ENCODE measurements around the gene MTHFD2L. TPM values are rescaled to one million over a fixed set of nuclear protein-coding genes. Genes with fewer than 3 reads are reported as not detected.

Gene MTHFD2L
- total RNA-seq, 1 experiment from 2014 or later = 24.1 TPM

GRCh38 chr4:74168841-74169240, 10.9 kb downstream of the MTHFD2L start:
- Mint-ChIP-seq H3K27me3 (ENCODE audit: unreplicated experiment) (no peaks in the 10 kb centered on the region), H3K9me3 (ENCODE audit: low read depth, unreplicated experiment) (no peaks in the 10 kb centered on the region), H3K36me3 (ENCODE audit: insufficient read depth, unreplicated experiment) (peaks cover 10% of the 10 kb centered on the region), H3K27ac (ENCODE audit: unreplicated experiment) (no peak overlapping the region), H3K4me3 (ENCODE audit: low read depth, unreplicated experiment) (no peak overlapping the region), H3K4me1 (ENCODE audit: low read depth, unreplicated experiment) (peaks cover 21% of the 10 kb centered on the region)
- TF ChIP-seq, protein P1, sequence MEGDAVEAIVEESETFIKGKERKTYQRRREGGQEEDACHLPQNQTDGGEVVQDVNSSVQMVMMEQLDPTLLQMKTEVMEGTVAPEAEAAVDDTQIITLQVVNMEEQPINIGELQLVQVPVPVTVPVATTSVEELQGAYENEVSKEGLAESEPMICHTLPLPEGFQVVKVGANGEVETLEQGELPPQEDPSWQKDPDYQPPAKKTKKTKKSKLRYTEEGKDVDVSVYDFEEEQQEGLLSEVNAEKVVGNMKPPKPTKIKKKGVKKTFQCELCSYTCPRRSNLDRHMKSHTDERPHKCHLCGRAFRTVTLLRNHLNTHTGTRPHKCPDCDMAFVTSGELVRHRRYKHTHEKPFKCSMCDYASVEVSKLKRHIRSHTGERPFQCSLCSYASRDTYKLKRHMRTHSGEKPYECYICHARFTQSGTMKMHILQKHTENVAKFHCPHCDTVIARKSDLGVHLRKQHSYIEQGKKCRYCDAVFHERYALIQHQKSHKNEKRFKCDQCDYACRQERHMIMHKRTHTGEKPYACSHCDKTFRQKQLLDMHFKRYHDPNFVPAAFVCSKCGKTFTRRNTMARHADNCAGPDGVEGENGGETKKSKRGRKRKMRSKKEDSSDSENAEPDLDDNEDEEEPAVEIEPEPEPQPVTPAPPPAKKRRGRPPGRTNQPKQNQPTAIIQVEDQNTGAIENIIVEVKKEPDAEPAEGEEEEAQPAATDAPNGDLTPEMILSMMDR (IDR thresholded peaks at IDR 0.05; ENCODE audit: unreplicated experiment) = no peak
- CTCF ChIA-PET = no interaction called here
- BruUV-seq (replicated peaks) = no TSS peak
- intact Hi-C loops (cut with micrococcal nuclease; ENCODE audit: unreplicated experiment) = no loop called here
- no peak for DNase-seq

GRCh38 chr4:74173321-74173720, 15.4 kb downstream of the MTHFD2L start:
- no peaks in the 10 kb centered on the region for H3K27me3 Mint-ChIP-seq (ENCODE audit: unreplicated experiment)
- H3K27ac Mint-ChIP-seq (ENCODE audit: unreplicated experiment) = no peak overlapping the region
- CTCF ChIA-PET = no interaction called here
- no peak overlapping the region for H3K4me3 Mint-ChIP-seq (ENCODE audit: low read depth, unreplicated experiment)
- DNase-seq = no peak
- BruUV-seq (replicated peaks) = no TSS peak
- H3K4me1 Mint-ChIP-seq (ENCODE audit: low read depth, unreplicated experiment) = peaks cover 6% of the 10 kb centered on the region
- H3K9me3 Mint-ChIP-seq (ENCODE audit: low read depth, unreplicated experiment) = no peaks in the 10 kb centered on the region
- peaks cover under 1% of the 10 kb centered on the region for H3K36me3 Mint-ChIP-seq (ENCODE audit: insufficient read depth, unreplicated experiment)
- intact Hi-C loops (cut with micrococcal nuclease; ENCODE audit: unreplicated experiment) = no loop called here
- TF ChIP-seq, protein P1 (IDR thresholded peaks at IDR 0.05; ENCODE audit: unreplicated experiment) = no peak

- H3K9me3 Mint-ChIP-seq (ENCODE audit: low read depth, unreplicated experiment) = no peaks in the 10 kb centered on the region
- CTCF ChIA-PET = no interaction called here
Observed at GRCh38 chr4:74174421-74174820, 16.5 kb downstream of the MTHFD2L start.

GRCh38 chr4:74174941-74175340, 17.0 kb downstream of the MTHFD2L start:
- Mint-ChIP-seq H3K36me3 (ENCODE audit: insufficient read depth, unreplicated experiment) (no peaks in the 10 kb centered on the region), H3K27ac (ENCODE audit: unreplicated experiment) (no peak overlapping the region), H3K9me3 (ENCODE audit: low read depth, unreplicated experiment) (no peaks in the 10 kb centered on the region), H3K27me3 (ENCODE audit: unreplicated experiment) (no peaks in the 10 kb centered on the region), H3K4me1 (ENCODE audit: low read depth, unreplicated experiment) (no peaks in the 10 kb centered on the region), H3K4me3 (ENCODE audit: low read depth, unreplicated experiment) (no peak overlapping the region)
- no peak for DNase-seq
- TF ChIP-seq, protein P1 (IDR thresholded peaks at IDR 0.05; ENCODE audit: unreplicated experiment) = no peak
- CTCF ChIA-PET = no interaction called here
- intact Hi-C loops (cut with micrococcal nuclease; ENCODE audit: unreplicated experiment) = no loop called here
- no TSS peak for BruUV-seq (replicated peaks)

More at GRCh38 chr4:74174421-74174820, 16.5 kb downstream of the MTHFD2L start:
- H3K27ac Mint-ChIP-seq (ENCODE audit: unreplicated experiment) = no peak overlapping the region
- intact Hi-C loops (cut with micrococcal nuclease; ENCODE audit: unreplicated experiment) = no loop called here
- no peak for DNase-seq
- TF ChIP-seq, protein P1 (IDR thresholded peaks at IDR 0.05; ENCODE audit: unreplicated experiment) = no peak
- no peaks in the 10 kb centered on the region for H3K27me3 Mint-ChIP-seq (ENCODE audit: unreplicated experiment)
- no peaks in the 10 kb centered on the region for H3K36me3 Mint-ChIP-seq (ENCODE audit: insufficient read depth, unreplicated experiment)
- no peaks in the 10 kb centered on the region for H3K4me1 Mint-ChIP-seq (ENCODE audit: low read depth, unreplicated experiment)
- H3K4me3 Mint-ChIP-seq (ENCODE audit: low read depth, unreplicated experiment) = no peak overlapping the region
- no TSS peak for BruUV-seq (replicated peaks)

All from Calu3 (cell line).